KOPT-K1 (cell line): ENCODE data around the gene SEC62.

Experiments
- H3K27ac ChIP-seq: fragments of 200-600 bp; sonication (generic); 2 replicates; pipeline ENCODE4 v1.5.1; 2016; ENCODE audit warnings: antibody characterized with exemption, mild to moderate bottlenecking, low read depth, low read length; ENCODE audit not compliant: poor library complexity, severe bottlenecking
- H3K36me3 ChIP-seq: fragments of 200-600 bp; sonication (generic); 2 replicates; pipeline ENCODE4 v1.5.1; 2017; ENCODE audit warnings: antibody characterized with exemption, mild to moderate bottlenecking, low read length, moderate library complexity; ENCODE audit not compliant: insufficient read depth
- H3K9me3 ChIP-seq: fragments of 200-600 bp; sonication (generic); 2 replicates; pipeline ENCODE4 v1.5.1; 2017; ENCODE audit warnings: antibody characterized with exemption, low read length, mild to moderate bottlenecking; ENCODE audit not compliant: insufficient read depth, poor library complexity, severe bottlenecking

Gene SEC62, protein sequence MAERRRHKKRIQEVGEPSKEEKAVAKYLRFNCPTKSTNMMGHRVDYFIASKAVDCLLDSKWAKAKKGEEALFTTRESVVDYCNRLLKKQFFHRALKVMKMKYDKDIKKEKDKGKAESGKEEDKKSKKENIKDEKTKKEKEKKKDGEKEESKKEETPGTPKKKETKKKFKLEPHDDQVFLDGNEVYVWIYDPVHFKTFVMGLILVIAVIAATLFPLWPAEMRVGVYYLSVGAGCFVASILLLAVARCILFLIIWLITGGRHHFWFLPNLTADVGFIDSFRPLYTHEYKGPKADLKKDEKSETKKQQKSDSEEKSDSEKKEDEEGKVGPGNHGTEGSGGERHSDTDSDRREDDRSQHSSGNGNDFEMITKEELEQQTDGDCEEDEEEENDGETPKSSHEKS

DNA sequence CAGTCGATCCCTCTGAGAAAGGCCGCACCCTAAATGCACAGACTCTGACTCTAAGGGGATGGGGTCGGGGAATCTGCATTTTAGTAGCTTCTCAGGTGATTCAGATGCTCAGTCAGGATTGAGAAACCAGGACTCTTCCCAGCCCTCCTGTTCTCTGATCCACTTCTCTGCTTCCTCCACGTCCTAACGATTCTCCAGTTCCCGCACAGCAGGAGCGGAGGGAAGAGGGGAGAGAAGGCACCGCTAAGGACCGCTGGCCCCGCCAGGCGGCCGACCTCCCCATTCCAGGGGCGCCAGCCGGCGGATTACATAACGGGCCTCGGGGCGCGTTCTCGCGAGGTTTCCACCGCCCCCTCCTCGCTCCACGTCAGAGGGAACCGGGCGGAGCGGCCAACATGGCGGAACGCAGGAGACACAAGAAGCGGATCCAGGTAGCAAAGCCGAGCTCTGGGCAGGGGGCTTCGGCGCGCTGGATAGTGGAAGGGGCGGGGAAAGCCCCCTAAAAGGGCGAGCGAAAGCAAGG is at the start of gene SEC62:
Gene SEC62, plus strand, starts transcription at position 380 of the 523 bp plus-strand sequence. Its CDS starts 16 bp downstream, at position 396.
- H3K27ac ChIP-seq = peak within 1 kb of the TSS; percentile 55
- H3K9me3 ChIP-seq = no peaks in the 10 kb centered on the region
- peaks cover 11% of the 10 kb centered on the region; the same call in 1 of the 2 replicates for H3K36me3 ChIP-seq

DNA sequence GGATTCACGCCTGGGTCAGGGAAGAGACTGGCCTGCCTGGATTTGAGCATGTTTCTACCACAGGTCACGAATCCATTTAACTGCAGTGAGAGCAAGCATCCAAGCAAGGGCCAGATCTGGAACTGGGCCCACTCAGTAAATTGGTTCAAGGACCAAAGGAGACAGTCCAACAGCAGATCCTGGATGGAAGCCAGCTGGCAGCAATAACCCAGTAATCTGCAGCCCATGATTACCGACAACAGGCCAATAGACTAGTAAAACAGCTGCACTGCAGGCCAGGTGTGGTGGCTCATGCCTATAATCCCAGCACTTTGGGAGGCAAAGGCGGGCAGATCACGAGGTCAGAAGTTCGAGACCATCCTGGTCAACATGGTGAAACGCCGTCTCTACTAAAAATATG is 43.4 kb upstream of the SEC62 start:
- no peaks in the 10 kb centered on the region for H3K36me3 ChIP-seq
- H3K27ac ChIP-seq = no peak overlapping the region

DNA sequence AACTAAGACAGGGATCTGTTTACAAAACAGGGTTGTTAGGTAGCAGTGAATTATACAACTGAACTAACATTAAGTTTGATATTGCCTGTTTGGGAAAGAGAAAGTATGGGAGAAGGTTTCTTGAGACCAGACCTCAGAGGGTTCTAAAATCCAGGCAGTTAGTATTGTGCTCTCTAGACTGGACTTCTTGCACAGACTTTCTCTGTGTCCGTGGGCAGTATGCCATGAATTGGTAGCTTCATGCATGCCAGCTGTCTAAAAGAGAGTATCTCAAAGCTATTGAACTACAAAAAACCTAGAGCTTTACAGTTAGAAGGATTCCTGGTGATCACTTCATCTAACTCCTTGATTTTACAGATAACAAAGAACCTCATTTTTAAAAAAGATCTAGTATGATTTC is 42.8 kb upstream of the SEC62 start:
- Histone ChIP-seq H3K9me3 (no peaks in the 10 kb centered on the region), H3K27ac (no peak overlapping the region), H3K36me3 (no peaks in the 10 kb centered on the region)

More for the DNA sequence above, 43.4 kb upstream of the SEC62 start:
- no peaks in the 10 kb centered on the region for H3K9me3 ChIP-seq

DNA sequence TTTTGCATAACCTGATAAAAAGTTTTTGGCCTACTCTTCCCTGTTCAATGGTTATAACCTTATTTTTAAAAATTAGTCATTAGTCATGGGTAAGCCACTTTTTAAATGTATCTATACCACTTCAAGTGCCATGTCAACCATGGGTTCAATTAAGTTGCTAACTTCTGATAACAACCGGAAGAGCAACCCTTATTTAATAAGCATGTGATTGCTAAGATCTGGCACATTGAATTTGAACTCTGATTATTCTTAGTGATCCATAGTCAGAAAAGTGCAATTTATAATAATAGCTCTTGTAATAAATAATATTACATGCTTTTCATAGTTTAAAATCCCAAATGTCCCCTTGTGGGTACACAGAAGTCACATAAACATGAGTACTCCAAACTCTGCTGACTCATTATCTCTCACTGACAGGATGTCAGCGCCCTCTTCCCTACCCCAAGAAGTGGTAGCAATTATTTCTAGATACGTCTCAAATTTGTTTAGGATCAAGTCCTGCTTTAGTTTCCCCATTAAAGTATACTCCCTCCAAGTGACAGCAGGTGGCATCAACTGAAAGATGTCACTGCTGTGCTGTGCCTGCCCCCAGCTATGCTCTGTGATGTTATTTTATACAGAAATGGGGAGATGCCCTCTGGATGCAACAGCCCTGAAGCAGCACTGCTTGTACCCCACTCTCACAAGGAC is 36.6 kb upstream of the SEC62 start:
- Histone ChIP-seq H3K9me3 (no peaks in the 10 kb centered on the region), H3K36me3 (no peaks in the 10 kb centered on the region), H3K27ac (no peak overlapping the region)

DNA sequence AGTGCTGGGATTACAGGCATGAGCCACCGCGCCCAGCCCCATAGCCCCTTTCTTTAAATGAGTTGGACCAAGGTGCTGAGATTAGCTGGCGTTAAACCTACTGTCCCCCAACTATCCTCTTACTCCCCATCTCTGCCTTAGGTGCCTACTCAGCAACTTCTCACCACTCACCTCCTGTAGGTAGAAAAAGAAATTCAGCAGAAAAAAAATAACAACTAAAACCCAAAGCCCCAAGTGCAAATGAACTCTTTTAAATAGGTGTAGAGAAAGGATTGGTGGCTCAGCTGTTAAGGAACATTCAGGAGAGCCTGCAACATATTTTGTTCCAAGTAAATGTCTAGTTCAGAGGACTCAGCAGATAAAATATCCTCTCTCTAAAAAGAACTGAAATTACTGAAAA is 35.8 kb upstream of the SEC62 start:
- Histone ChIP-seq H3K27ac (no peak overlapping the region), H3K36me3 (no peaks in the 10 kb centered on the region), H3K9me3 (no peaks in the 10 kb centered on the region)

DNA sequence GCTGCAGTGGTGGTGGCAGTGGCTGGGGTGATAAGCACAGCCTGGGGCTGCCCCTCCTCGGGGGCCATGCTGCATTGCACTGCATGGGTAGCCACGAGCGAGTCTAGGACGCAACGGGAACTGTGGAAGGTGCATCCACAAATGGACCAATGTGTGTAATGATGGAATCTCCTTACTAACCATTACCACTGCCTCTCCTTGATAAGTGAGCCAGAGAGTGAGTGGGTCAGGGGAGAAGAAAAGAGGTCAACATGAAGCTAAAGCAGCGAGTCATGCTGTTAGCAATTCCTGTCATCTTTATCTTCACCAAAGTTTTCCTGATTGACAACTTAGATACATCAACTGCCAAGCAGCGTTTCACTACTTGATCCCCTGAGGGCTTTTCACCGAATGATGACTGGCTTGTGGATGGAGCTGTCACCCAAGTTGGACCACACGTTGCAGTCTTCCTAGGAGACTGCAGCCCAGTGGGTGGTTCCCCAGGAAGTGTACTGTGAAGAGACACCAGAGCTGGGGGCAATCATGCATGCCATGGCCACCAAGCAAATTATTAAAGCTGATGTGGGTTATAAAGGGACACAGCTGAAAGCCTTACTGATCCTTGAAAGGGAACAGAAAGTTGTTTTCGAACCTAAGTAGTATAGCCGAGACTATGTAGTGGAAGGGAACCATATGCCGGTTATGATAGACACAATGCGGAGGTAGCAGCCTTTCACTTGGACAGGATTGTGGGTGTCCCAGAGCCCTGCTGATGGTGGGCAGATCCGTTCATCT is 34.7 kb upstream of the SEC62 start:
- no peaks in the 10 kb centered on the region for H3K9me3 ChIP-seq
- no peaks in the 10 kb centered on the region for H3K36me3 ChIP-seq
- no peak overlapping the region for H3K27ac ChIP-seq

DNA sequence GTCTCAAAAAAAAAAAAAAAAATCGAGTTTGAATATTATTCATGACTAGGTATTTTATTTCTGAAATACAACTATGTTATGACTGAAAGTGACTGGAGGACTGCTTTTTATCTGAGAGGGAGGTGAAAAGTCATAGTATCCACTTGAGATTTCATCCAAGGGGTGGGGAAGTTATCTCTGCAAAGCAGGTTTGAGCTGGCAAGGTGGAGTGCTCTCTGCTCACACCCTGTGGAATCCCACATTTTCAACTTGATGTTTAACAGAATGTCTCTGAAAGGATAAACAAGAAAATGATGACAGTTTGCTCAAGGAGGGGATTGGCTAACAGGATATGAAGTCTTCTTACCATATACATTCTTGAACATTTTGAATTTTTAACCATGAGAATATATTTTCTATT is 27.3 kb upstream of the SEC62 start:
- Histone ChIP-seq H3K36me3 (no peaks in the 10 kb centered on the region), H3K9me3 (no peaks in the 10 kb centered on the region), H3K27ac (no peak overlapping the region)

DNA sequence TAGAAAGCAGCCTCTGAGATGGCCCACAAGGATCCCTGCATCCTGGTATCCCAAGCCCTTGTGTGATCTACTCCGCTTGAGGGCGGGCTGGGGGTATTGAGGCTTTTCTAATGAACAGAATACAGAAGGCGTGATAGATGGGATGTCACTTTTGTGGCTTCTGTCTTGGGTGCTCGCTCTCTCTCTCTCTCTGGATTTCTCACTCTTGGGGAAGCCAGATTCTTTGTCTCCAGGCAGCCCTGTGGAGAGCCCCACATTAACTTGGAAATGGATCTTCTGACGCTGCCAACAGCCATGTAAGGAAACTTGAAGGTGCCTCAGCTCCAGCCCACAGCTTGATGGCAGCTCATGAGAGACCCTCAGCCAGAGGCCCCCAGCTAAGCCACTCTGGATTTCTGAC is 26.9 kb upstream of the SEC62 start:
- H3K9me3 ChIP-seq = no peaks in the 10 kb centered on the region
- no peak overlapping the region for H3K27ac ChIP-seq
- H3K36me3 ChIP-seq = no peaks in the 10 kb centered on the region

DNA sequence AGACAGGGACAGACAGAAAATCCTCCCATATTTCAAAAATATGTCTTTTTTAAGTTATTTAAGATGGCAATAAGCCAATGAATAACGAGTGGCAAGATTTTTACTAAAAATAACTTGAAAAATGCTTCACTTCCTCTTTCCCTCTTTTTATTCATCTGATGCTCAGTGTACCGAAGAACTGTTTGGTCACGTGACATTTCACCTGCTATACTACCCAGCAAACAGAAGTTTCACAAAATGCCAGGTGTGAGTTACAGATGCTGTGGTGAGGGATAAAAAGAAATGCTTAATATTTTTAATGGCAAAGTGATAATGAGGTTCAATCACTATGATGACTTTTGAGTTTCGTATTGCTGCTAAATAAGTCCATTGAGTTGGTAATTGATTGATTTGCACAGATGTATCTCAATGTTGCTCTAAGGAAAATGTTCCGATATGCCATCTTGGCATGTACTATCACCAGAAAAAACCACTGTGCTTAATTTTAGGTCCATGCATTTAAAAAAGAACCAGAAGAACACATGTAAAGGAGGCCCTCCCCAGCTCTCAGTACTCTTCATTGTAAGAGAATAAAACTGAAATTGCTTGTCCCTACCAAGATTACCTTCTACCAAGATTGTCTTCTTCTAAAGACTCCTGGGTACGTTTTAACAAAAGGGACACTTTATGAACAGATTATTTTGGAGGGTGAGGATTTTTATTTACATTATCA is 26.0 kb upstream of the SEC62 start:
- no peak overlapping the region for H3K27ac ChIP-seq
- H3K36me3 ChIP-seq = no peaks in the 10 kb centered on the region
- no peaks in the 10 kb centered on the region for H3K9me3 ChIP-seq

DNA sequence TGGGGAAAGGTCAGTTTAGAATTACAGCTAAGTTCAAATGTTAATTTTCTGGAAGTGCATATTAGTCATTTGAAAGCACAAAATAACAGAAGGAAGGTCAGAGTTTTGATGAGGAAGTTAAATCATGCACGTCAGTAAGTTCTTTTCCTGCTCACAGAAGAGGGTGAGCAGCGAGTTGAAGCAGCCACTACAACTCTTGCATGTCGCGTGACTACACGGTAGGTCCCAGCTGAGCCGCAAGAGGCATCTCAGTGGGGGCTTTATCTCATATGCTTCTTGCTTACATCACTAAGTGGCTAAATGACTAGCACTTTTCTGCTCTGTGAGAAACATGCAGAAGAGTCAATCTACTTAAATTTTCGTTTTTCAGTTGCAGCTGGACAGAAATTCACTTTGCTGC is 21.3 kb upstream of the SEC62 start:
- Histone ChIP-seq H3K36me3 (no peaks in the 10 kb centered on the region), H3K9me3 (no peaks in the 10 kb centered on the region), H3K27ac (no peak overlapping the region)

DNA sequence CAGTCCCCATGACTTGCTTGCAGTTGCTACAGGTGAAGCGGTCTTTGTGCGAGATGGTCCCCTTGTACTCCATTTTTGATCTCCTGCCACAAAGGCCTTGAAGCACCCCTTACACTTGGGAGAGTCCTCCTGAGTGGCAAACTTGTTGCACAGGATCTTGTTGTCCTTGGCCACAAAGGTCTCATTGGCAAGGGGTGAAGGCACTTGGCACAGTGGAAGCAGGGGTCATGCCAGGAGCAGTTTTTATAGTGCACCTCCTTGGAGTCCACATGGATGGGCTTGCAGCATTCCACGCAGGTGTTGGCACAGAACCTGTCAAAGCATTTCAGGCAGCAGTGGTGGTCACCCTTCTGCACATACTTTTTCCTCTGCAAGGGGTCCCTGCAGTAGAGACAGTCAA is 20.3 kb upstream of the SEC62 start:
- H3K27ac ChIP-seq = no peak overlapping the region
- no peaks in the 10 kb centered on the region for H3K9me3 ChIP-seq
- no peaks in the 10 kb centered on the region for H3K36me3 ChIP-seq

DNA sequence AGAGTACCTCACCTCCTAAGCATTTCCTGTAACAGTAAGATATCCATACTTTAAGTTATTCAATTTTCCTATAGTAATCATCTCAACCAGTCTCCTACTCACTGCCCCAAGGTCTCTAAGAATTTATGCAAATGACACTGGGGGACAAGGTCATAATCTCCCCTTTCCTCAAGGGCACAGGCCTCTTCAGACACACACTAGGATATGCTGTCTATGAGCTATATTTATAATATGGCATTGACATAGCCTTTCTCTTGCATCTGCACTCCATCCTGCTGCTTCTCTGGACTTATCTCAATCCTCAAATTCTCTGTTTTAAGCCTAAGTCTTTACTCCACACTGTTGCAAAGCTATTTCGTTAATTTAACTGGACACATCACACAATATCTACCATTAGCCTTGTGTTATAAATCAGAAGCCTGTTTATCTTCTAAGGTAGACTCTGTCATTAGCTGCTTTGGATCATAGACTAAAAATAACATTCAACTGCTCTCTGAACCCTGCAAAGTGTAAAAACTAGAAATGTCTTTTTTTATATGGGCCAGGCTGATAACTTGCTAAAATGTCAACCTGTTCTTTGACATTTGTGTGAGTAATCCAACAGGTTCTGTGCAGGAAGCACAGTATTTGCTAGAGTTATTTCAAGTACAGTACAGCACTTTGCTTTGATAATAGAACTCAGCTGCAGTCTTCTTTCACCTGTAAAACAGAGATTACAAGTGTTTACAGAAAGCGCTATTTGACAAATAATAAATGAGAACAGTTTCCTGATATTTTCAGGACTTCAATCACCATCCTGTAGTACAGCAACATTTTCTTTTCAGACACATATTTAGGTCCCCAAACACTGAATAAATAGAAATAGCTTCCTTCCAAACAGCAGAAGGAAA is 17.8 kb upstream of the SEC62 start:
- Histone ChIP-seq H3K9me3 (no peaks in the 10 kb centered on the region), H3K36me3 (no peaks in the 10 kb centered on the region), H3K27ac (no peak overlapping the region)

DNA sequence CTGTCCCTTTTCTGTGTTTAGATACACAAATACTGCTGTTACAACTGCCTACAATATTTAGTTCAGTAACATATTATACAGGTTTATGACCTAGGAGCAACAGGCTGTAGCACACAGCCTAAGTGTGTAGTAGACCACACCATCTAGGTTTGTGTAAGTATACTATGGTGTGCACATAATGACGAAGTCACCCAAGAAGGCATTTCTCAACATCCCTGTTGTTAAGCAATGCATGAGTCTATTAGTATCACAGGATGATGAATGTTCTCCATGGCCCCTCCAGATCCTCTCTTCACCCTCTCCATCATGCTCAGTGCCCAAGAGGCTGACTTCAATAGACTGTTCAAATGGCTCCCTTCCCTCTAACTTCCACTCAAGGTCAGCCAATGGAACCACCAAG is 14.6 kb upstream of the SEC62 start:
- H3K27ac ChIP-seq = no peak overlapping the region
- no peaks in the 10 kb centered on the region for H3K36me3 ChIP-seq
- H3K9me3 ChIP-seq = no peaks in the 10 kb centered on the region
